Inflammatory macrophage (primary cell): Measurements from ENCODE around the gene RASL12.
A peak's percentile ranks its signal among the peaks of the same experiment; 100 is the strongest.

Experiments
- DNase-seq, 2 donors: peaks; one replicate each; pipeline ENCODE4 v3.0.0-alpha.2; 2020 to 2022

Gene RASL12

DNA sequence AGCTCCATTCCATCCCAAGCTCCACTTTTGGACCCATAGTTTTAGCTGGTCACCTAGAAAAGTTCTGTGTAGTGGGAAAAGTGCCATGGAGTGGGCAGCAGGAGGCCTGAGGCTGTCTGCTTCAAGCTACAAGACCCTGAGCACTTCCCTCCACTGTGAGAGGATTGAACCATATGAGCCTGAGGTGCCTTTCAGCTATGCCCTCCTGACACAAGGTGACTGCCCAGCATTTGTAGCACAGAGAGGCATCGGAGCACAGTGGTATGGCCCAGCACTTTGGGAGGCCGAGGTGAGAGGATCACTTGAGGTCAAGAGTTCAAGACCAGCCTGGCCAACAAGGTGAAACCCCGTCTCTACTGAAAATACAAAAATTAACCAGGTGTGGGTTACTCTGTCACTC, 4.8 kb upstream of the RASL12 start:
- DNase-seq = no peak

DNA sequence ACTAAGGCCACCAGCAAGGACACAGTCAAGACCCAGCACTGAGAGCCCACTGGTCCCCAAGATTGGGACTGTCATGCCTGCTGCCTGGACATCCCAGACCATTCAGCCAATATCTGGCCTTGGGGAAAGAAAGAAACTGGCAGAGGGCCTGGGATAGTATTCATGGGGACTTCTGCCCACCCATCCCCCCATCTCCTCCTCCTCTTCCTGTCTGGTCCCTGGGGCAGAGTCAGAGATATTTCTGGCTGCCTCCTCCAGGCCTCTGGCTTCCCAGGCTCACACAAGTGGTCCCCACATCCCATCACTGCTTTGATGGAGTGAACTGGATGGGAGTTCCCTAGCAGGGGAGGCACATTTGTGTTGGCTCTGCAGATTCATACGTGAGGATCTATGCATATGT, 4.2 kb upstream of the RASL12 start:
- DNase-seq = no peak

DNA sequence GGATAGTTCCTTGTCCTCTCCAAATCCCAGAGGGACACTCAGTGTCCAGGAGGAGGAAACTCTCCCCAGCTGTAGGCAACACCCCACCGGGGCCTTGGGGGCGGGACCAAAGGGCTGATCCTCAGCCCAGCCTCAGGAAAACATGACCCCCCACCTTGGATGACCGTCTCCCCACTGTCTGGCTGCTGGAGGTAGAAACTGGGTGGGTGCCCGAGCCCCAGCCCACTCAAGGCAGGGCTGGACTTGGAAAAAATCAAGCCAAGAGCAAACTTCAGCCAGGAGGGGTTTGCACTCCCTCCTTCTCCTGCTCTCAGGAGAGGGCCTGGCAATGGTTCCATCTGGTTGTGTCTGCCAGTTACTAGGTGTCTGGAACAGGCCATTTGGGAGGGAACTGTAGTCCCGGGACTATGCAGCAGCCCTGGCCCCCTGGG, 3.6 kb upstream of the RASL12 start:
- DNase-seq = no peak

DNA sequence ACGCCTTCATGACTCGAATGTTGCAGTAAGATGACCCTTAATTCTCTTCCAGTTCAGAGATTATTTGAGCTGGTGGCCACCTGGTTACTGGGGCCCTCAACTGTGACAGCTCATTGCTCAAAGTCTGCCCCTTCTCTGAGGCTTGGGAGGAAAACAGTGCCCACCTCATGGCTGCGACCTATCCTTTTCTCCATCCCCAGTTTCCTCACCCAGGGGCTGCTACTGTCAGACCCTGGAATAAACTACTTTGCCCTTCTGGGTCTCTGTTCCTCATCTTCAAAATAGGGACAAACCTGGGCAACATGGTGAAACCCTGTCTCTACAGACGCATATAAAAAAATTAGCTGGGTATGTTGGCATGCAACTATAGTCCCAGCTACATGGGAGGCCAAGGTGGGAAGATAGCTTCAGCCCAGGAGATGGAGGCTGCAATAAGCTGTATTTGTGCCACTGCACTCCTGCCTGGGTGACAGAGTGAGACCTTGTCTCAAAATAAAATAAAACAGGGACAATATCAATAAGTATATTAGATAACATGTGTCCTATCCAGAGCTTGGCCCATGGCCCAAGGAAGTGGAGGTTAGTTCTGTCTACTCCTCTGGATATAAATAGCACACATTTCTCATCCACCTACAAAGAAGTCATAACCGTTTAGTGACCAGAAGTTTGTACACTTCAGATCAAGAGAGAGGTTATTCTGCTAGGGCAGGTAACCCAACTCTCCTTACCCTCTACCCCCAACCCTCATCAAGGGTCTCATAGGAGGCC, 2.2 kb upstream of the RASL12 start:
- DNase-seq = no peak

DNA sequence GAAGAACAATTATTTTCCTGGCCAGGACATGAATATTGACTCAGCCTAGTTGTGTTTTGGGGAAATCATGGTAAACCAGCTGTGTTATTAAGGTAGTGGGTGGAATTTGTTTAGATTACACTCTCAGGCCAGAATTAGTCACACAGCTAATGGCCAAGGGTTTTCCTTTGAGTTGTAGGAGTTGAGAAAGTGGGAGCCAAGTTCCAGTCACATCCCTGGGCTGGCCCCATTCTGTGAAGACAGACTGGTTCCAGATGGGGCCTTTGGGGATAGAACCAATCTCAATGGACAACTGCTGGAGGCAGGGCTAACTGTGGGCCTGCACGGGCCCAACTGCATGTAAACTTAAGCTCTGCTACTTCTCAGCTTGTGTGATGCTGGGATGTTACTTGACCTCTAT, 1.4 kb upstream of the RASL12 start:
- no peak for DNase-seq

DNA sequence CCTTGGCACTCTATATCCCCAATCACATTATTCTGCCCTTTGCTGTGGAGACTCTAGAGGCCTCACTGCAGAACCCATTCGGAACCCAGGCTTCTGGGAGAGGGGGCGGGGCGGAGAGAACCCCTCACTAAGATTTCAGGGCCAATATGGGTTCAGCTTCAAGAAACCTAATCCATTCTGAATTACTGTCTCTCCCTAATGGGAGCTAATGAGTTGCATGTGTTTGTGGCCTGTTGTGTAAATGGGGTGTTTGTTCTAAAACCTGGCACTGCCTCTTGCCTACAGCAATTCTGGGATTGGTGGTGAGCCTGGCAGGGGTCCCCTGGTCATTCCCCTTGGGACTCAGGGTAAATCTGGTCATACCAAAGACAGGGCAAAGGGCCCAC, 605 bp upstream of the RASL12 start:
- DNase-seq = no peak

DNA sequence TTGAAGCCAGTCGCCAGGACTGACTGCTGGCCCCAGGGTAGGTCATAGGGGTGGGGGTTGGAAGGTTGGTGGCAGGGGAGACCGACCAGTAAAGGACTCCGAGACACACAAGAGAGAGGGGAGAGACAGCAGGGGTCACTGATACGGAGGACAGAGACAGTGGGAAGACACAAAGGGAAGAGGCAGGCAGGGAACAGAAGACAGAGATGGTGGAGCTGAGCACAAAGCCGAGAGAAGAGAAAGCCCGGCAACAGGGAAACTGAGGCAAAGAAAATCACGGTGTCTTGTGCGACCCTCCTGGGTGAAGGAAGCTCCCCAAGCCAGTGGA, 510 bp downstream of the RASL12 start:
- DNase-seq = no peak

DNA sequence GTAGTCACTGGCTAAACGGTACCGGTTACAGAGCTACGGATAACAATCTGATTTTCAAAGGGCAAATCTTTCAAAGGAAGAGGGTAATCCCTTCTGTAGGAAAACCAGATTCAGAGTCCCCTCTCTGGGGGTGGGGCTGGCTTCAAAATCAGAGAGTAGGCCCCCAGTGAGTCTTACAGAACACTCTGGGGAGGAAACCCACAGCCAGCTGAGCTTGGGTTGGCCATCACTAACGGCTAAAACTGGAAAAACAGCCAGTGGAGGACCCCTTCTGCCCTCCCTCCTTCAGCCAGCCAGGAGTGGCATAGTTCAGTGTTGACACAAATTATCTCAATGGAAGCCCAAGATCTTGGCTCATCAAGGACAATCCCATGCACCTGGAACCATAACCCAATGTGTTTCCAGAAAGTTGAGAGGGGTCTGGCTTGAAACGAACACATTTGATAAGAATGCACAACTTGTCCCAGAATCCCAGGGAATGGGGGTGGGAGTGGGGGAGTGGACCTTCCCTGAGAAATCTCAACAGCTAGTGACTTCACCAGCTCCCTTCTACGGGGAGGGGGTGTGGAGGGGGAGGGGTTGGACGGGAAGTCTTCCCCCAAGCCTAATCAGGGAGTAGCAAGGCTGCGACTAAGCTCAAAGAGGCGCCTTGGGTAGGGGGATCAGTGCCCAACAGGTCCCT, 1.0 kb downstream of the RASL12 start:
- DNase-seq = no peak

DNA sequence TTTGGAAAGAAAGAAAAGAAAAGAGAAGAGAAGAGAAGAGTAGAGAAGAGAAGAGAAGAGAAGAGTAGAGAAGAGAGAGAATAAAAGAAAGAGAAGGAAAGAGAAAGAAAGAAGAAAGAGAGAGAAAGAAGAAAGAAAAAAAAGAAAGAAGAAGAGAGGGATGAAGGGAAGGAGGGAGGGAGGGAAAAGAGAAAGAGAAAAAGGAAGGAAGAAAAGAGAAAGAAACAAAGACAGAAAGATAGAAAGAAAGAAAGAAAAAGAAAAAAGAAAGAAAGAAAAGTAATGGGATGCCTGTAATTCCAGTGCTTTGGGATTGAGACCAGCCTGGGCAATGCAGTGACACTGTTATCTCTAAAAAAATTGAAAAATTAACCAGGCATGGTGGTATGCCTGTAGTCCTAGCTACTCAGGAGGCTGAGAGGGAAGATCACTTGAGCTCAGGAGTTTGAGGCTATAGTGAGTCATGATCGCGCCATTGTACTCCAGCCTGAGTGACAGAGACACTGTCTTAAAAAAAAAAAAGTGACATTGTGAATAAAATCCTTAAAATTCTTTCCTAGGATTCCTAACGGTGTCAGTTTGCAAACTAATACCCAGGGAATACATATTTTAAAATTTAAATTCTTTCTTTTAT, 1.7 kb downstream of the RASL12 start:
- DNase-seq = no peak

DNA sequence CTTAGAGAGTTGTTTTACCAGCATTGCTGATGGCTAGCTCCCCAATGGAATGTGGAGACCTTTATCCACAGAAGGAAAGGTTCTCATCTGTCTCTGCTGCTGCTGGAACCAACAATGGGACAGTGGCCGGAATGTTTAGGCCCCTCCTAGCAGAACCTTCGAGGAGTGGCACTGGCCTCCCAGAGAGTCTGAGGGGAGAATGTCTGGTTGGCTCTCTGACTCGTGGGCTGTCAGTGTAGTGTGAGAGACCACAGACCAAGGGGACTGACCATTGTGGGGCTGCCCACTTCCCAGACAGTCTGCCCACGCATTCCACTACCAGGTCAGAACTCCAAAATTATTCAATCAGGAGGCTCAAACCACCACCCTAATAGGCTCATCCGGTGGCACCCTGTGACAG, 5.1 kb downstream of the RASL12 start:
- no peak for DNase-seq

DNA sequence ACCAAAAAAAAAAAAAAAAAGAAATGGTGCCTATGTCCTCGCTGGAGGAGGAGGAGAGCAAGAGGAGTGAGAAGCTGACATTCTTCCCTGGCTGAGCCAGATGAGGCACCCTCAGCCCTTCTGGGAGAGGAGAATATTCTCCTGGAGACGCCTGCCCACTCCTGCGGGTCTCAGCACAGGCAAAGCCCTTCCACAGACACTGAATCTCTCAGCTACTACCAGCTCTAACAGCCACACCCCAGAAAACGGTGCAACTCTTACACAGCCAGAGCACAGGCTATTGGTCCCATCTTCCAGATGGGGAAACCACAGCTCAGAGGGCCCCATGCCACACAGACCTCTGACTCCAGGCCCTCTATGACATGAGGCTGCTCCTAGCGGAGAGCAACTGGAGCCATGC, 5.7 kb downstream of the RASL12 start:
- DNase-seq = no peak

DNA sequence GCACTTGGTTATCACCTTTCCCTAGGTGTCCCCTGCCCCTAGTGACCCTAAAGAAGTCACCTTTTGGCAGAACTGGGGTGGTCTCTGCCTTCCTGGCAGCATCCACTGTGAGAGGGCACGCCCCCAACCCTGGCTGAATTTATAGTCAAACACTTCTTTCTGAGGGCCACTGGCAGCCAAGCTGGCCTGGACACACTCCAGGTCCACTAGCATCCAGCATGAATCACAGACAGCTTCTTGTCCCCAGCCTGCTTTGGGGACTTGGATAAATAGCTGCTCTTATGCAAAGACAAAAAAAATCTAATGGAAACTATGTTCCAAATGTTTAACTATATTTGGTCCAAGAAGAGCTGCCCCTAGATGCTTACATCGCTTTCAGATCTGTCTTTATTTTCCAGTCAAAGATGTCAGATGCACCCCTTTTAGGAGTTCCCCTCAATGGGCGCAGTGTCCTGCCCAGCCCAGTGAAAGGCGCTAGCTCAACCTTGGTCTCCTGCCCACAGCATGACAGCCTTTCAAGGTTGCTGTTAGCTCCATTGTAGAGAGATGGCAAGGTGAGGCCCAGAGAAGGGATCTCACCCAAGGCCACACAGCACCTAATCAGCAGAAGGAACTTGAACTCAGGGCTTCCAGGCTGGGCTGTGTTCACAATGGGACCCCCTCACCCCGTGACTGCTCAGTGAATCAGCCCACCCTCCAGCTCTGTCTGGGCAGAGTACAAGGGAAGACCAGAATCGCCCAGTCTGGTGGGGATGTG, 7.0 kb downstream of the RASL12 start:
- DNase-seq = no peak

DNA sequence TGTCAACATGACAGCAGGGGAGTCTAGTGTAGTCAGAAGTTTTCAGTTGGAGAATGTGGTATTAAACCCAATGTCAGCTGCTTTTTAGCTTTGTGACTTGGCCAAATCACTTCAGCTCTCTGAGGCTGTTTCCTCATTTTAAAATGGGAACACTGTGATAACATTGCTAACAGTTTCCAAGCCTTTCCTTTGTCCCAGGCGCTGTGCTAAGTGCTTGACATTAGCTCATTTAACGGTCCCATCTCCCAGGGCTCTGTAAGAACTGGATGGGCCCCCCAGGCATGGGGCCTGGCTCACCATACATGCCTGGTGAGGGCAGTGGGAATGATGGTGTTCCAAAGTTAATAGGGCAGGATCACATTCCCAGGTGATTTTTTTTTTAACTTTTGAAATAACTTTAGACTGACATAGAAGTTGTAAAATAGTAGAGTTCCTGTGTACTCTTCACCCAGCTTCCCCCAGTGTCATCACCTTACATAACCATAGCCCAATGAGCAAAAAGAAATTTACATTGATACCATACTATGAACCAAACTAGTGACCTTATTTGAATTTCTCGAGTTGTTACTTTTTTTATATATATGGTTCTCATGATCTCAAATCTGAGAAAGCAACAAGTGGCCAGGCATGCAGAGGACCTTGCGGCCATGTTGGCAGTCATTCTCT, 7.7 kb downstream of the RASL12 start:
- peak; percentile 17 to 44 for DNase-seq

DNA sequence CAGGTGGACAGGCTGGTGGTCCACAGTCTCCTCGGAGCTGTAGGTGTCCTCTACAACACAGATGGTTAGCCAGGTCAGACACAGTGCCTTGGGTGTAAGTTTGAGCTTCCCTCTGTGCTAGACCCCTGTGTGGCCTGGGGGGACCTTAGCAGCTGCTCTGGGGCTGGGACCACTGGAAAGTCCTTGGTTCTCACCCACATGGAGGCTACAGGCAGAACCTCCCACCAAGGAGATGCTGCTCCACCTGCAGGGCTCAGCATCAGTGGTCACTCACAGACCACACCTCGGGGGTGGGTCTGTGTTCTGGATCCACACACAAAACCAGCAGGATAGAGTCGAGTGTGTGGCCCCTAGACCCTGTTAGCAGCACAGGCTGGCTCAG, 8.4 kb downstream of the RASL12 start:
- no peak for DNase-seq

DNA sequence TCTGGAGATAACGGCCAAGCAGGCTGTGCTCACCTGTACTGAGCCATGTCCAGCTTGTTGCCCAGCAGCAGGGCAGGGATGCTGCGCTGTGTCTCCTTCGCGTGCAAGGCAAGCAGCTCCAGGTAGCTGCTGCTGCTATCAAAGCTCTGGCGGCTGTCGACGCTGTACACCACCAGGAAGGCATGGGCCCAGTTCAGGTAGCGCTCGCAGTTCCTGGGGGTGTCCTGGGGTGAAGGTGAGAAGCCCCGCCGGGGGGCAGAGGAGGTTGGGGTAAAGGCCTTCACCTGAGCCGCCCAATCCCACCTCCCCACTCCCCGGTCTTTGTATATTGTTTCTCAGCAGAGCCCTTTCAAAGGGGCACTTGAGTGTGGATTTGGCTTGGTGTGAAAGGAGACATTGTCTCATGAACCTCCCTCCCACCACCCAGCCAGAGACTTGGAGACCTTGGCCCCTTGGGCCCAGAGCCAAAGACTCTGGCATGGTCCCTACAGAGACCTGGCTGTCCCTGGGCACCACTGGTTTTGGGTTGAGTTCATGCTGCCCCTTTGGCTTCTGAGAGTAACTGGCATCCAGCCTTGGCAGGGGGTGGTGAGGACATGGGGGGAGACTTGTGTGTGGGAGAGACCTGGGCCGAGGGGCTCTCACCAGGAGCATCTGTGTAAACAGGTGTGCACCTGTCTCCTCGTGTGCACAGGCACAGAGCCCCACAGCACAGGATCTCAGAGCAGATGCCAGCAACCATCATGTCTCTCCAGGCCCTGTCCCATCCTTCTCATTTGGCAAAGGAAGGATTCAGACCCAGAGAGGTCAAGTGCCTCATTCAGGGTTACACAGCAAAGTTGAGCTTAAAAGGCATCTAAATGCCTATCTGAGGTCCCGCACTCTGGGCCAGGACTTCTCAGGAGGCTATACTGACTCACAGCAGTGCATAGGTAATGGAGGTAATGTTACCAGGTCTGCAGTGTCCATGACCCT, 9.1 kb downstream of the RASL12 start:
- no peak for DNase-seq

DNA sequence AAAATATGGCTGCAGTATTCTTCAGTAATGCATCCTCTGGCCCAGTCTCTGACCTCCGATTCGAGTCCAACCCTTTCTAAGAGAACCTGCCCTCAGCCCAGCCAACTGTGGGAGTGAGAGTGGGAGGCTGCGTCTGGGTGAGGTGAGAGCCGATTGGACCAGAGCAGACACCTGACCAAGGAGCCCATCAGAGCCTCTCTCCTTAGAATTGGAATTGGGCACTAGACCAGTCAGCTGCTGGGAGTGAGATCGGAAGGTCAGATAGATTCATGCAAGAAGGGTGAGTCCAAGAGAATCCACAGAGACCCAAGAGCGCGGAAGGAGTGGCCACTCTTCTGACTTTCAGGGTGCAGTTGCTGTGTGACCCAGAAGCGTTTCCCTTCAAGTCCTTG, 10.2 kb downstream of the RASL12 start:
- no peak for DNase-seq

DNA sequence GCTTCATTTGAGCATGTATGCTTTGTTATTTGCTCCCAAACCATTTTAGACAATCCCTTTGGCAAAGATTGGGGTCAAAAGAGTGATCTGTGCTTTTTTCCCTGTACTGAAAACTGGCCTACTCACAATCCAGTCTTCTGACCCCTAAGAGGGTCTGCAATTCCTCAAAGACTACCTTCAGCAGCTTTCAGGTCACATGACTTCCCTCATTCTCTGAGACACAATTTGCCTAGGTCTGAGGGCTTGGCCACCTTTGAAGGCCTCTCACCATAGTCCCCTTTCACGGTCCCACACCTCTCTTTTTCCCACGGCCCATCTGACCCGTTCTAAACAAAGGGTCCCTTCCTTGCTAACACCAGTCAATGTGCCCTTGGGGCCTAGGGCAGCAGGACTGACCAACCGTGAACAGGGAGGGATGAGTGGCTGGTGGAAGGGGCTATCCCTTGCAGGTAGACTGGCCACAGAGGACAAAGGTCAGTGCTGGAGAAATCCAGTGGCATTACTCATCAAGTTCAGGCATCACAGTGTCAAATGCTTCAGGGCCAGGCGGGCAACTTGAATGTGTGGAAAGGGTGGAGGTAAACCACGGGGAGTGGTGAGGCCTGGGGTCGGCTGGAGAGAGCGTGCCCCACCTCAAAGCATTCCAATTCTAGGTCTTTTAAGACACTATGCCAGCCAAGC, 10.8 kb downstream of the RASL12 start:
- no peak for DNase-seq

DNA sequence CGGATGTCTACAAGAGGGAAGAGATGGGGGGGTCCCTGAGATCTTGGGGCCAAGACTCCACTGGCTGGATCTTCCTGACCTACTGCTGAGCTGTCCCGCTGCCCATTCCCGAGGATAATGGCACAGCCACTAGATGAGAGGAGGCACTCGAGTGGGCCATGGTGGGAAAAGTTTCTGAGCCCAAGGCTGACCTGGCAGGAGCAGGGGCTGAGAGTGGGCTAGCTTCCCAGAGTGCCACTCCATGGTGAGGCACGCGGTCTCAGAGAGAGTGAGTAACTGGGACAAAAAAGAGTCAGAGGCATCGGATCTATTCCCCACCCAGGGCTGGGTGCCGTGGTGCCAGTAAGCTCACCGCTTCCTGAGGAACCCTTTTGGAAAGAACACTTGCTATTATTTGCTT, 11.7 kb downstream of the RASL12 start:
- no peak for DNase-seq

DNA sequence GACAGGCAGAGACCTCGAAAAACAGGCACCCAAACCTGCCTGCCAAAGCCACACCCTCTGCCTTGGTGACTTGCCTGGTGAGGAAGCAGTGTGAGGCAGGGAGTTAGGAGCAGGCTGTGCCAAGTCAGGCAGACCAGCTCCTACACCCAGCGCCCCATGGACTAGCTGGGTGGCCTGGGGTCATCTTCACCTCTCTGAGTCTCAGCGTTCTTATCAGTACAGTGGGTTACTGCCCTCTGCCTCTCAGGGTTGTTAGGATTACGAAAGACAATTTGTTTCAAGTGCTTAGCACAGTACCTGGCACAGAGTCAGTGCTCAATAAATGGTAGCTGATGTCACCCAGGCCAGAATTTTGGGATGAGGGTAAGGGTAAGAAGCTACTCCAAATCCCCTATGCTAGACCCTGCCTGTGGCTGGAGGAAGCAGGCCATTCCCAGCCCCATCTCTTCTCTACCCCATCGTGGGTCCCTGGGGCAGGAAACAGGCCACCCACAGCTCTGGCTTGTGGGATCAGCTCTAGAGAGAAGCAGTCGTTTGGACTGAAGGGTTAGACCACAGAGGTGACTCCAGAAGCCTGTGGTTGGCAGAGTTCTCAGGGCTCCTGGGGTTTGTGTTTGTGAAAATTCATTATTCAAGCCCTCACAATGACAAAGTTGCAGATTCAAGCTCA, 12.5 kb downstream of the RASL12 start:
- DNase-seq = no peak
